ENCODE data around the gene TMEM234. TPM values are rescaled to one million over a fixed set of nuclear protein-coding genes. Genes with fewer than 3 reads are reported as not detected.

Gene TMEM234
- total and polyA plus RNA-seq, 10 of the 15 experiments (the other 5 are each of a cell fraction or from before 2014, with no cell fraction given), result 2.9 to 10.9 (median 6.4) TPM

- ChIA-PET RAD21 (ENCODE audit: unreplicated experiment) (interaction anchor here (0.6 to 3.8 kb wide), 3 partner anchors 12 to 74 kb away, joined by 3 to 34 read pairs (median 5); no protein-coding TSS in a partner anchor), POLR2A (interaction anchor here (0.6 to 1.1 kb wide), 5 partner anchors 7 to 159 kb away, joined by 3 to 7 read pairs (median 4); partner anchors contain the start of gene CCDC28B), SMC1A (ENCODE audit: uncharacterized antibody, unreplicated experiment) (interaction anchor here (0.6 to 5.2 kb wide), 9 partner anchors 13 to 79 kb away, joined by 3 to 37 read pairs (median 3); partner anchors contain the start of gene CCDC28B), CTCF (interaction anchor here (0.8 to 5.3 kb wide), 8 partner anchors 10 to 159 kb away, joined by 3 to 50 read pairs (median 4); no protein-coding TSS in a partner anchor)
- in situ Hi-C loops (cut with MboI) (no loop called here), intact Hi-C loops (cut with micrococcal nuclease; ENCODE audit: unreplicated experiment) (no loop called here)
- Histone ChIP-seq H3K4me2 (ENCODE audit: control insufficient read depth, insufficient read depth) (peak overlapping the region; percentile 50; the same call in 1 of the 2 replicates), H4K20me1 (ENCODE audit: control insufficient read depth, insufficient read depth) (no peaks in the 10 kb centered on the region), H3K9ac (ENCODE audit: control insufficient read depth, insufficient read depth, low read length) (no peak overlapping the region), H3K79me2 (ENCODE audit: control insufficient read depth, insufficient read depth, low read length) (no peaks in the 10 kb centered on the region), H3K4me3 (no peak overlapping the region), H2AFZ (ENCODE audit: control insufficient read depth, low read depth, low read length) (peak overlapping the region; percentile 12; the same call in 1 of the 2 replicates), H3K4me1 (ENCODE audit: control insufficient read depth, insufficient read depth, low read length) (peaks cover 21% of the 10 kb centered on the region), H3K9me3 (replicated peaks; ENCODE audit: control insufficient read depth, insufficient read depth, low read length) (no peaks in the 10 kb centered on the region), H3K36me3 (ENCODE audit: control insufficient read depth in 2 of 2, insufficient read depth in 2 of 2, low read length in 1 of 2) (no peaks in the 10 kb centered on the region), H3K27ac (ENCODE audit: control insufficient read depth, insufficient read depth) (no peak overlapping the region), H3K27me3 (replicated peaks in 1 of 2; ENCODE audit: control insufficient read depth in 2 of 2, insufficient read depth in 2 of 2, low read length in 1 of 2) (no peaks in the 10 kb centered on the region)
- 38% methylated on average over 7 of the region's 7 CpGs for WGBS (ENCODE audit: insufficient coverage, insufficient replicate concordance, low lambda C conversion rate, missing lambda C conversion rate)
- no TSS peak for BruUV-seq (replicated peaks)
- ATAC-seq (peak; percentile 5; the same call in 2 of the 3 replicates), DNase-seq (ENCODE audit: low read depth, low spot score) (no peak), FAIRE-seq (no peak)
- no peak for TF ChIP-seq GATAD2B (conservative IDR thresholded peaks at IDR 0.05; ENCODE audit: low read depth)
- no peak for TF ChIP-seq ATF3 (IDR thresholded peaks at IDR 0.05; ENCODE audit: borderline replicate concordance, extremely low read depth, low read depth, low read length)
- no peak for TF ChIP-seq PKNOX1 (IDR thresholded peaks at IDR 0.05)
- no peak for TF ChIP-seq STAT3 (IDR thresholded peaks at IDR 0.05; ENCODE audit: low read depth, low read length)
- peak; percentile 43; the same call in 1 of the 2 replicates for TF ChIP-seq IKZF1 (conservative IDR thresholded peaks at IDR 0.05)
- no peak for TF ChIP-seq CEBPB (IDR thresholded peaks at IDR 0.05; ENCODE audit: borderline replicate concordance in 1 of 2, low read depth in 2 of 2, low read length in 2 of 2)
- TF ChIP-seq IKZF2 (IDR thresholded peaks at IDR 0.05), result peak; percentile 34 to 44; a peak in 2 of 4 replicates
- TF ChIP-seq E4F1 (IDR thresholded peaks at IDR 0.05; ENCODE audit: borderline replicate concordance, partially characterized antibody), result no peak
- TF ChIP-seq TCF12 (IDR thresholded peaks at IDR 0.05; ENCODE audit: low read depth, low read length), result 0 out of 2 replicates have a peak, but pooled peaks have one; percentile 40
- no peak for TF ChIP-seq CHD1 (IDR thresholded peaks at IDR 0.05; ENCODE audit: low read depth, low read length)
- TF ChIP-seq RB1 (IDR thresholded peaks at IDR 0.05; ENCODE audit: borderline replicate concordance), result no peak
- peak; percentile 77; the same call in 1 of the 2 replicates for TF ChIP-seq HDGF (IDR thresholded peaks at IDR 0.05)
- TF ChIP-seq BMI1 (IDR thresholded peaks at IDR 0.05; ENCODE audit: borderline replicate concordance), result no peak
- no peak for TF ChIP-seq BCL3 (IDR thresholded peaks at IDR 0.05; ENCODE audit: borderline replicate concordance, insufficient read depth, low read depth, low read length, poor library complexity, severe bottlenecking)
- no peak for TF ChIP-seq CBX5 (IDR thresholded peaks at IDR 0.05; ENCODE audit: low read depth)
- no peak for TF ChIP-seq POLR2AphosphoS5 (IDR thresholded peaks at IDR 0.05; ENCODE audit: low read length)
- no peak for TF ChIP-seq ZNF274 (IDR thresholded peaks at IDR 0.05; ENCODE audit: insufficient read depth, insufficient read length)
- no peak; the same call in 1 of the 2 replicates for TF ChIP-seq RUNX3 (IDR thresholded peaks at IDR 0.05; ENCODE audit: low read length)
- TF ChIP-seq RELA (IDR thresholded peaks at IDR 0.05; ENCODE audit: borderline replicate concordance, partially characterized antibody), result no peak
These were observed 20.2 kb upstream of the TMEM234 start for GRCh38 chr1:32242341-32242851.

All from GM12878 (cell line).